ENCODE results near the gene FOXN1. TPM values are rescaled to one million over a fixed set of nuclear protein-coding genes. Genes with fewer than 3 reads are reported as not detected.

The FOXN1 gene
- total RNA-seq, 2 donors from 2014 or later: not detected

DNA sequence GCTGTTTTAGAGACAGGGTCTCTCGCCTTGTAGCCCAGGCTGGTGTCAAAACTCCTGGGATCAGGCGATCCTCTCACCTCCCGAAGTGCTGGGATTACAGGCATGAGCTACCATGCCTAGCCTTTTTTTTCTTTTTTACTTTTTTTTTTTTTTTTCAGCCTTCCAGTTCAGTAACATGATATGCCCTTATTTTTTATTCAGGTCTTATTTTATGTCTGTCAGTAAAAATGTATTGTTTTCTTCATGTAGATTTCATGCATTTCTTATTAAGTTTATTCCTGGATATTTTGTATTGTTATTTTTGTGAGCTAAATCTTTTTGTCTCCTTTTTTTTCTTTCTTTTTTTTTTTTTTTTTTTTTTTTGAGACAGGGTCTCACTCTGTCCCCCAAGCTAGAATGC, 2.7 kb upstream of the FOXN1 start:
- no peak for DNase-seq
- H3K9me3 Mint-ChIP-seq: no peaks in the 10 kb centered on the region
- no peaks in the 10 kb centered on the region for H3K36me3 ChIP-seq (ENCODE audit: control insufficient read depth, insufficient read depth, low read length)
- no peak overlapping the region for H3K4me3 Mint-ChIP-seq
- TF ChIP-seq, protein P1, sequence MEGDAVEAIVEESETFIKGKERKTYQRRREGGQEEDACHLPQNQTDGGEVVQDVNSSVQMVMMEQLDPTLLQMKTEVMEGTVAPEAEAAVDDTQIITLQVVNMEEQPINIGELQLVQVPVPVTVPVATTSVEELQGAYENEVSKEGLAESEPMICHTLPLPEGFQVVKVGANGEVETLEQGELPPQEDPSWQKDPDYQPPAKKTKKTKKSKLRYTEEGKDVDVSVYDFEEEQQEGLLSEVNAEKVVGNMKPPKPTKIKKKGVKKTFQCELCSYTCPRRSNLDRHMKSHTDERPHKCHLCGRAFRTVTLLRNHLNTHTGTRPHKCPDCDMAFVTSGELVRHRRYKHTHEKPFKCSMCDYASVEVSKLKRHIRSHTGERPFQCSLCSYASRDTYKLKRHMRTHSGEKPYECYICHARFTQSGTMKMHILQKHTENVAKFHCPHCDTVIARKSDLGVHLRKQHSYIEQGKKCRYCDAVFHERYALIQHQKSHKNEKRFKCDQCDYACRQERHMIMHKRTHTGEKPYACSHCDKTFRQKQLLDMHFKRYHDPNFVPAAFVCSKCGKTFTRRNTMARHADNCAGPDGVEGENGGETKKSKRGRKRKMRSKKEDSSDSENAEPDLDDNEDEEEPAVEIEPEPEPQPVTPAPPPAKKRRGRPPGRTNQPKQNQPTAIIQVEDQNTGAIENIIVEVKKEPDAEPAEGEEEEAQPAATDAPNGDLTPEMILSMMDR (conservative IDR thresholded peaks at IDR 0.05): no peak
- peaks cover 10% of the 10 kb centered on the region for H3K27me3 Mint-ChIP-seq (ENCODE audit: insufficient read depth)
- no peak overlapping the region for H3K9ac ChIP-seq (ENCODE audit: extremely low read depth, low read length, poor library complexity, severe bottlenecking)
- 77 to 94% methylated on average over 3 of the region's 3 CpGs for WGBS, 2 experiments (ENCODE audit: insufficient coverage in 1 of 2, insufficient read length in 1 of 2)
- H3K27ac Mint-ChIP-seq: no peak overlapping the region
- H3K9me3 ChIP-seq (ENCODE audit: control insufficient read depth, low read length): no peaks in the 10 kb centered on the region
- no peaks in the 10 kb centered on the region for H3K36me3 Mint-ChIP-seq (ENCODE audit: low read depth)
- H3K4me1 Mint-ChIP-seq: peaks cover 9% of the 10 kb centered on the region
- H3K4me1 ChIP-seq (ENCODE audit: control insufficient read depth, insufficient read depth, low read length): no peaks in the 10 kb centered on the region
- no peak overlapping the region for H3K4me3 ChIP-seq (ENCODE audit: low read length)
- H3K27ac ChIP-seq (ENCODE audit: low read depth, low read length): no peak overlapping the region
- H3K27me3 ChIP-seq (ENCODE audit: control insufficient read depth, insufficient read depth, low read length, poor library complexity, severe bottlenecking): peaks cover 8% of the 10 kb centered on the region

DNA sequence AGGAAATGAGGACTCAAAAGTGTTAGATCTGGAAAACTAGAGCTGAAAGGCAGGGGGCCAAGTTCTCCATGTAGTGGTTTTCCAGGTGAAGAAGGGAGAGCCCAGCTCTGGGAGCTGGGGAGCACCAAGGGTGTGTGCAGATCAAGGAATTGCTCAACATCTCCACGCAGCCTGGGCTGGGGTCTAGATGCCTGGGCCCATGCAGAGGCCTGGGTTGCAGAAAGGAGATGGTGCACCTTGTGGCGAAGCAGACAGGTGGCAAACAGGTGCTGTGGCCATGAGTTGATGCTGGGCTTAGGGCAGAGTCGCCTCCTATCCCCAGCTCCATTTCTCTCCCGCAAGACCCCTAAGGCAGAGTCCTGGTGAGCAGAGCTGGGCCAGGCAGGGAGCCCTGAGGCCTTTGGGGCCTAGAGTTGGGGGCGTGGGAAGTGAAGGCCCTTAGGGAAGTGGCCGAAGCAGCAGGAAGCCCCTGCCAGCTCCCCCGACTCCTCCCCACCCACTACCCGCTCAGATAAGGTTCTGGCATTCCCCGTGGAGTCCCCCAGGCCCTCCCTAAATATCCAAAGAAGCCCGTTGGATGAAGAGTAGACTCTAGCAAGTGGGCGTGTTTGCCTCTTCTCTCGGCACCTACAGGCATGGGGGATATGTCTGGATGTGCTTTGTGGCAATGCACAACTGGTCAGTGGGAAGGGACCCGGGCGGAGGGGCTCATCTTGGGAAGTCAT, 777 bp downstream of the FOXN1 start:
- H3K36me3 Mint-ChIP-seq (ENCODE audit: low read depth): no peaks in the 10 kb centered on the region
- H3K9ac ChIP-seq (ENCODE audit: extremely low read depth, low read length, poor library complexity, severe bottlenecking): no peak overlapping the region
- TF ChIP-seq, protein P1 (conservative IDR thresholded peaks at IDR 0.05): no peak
- no peaks in the 10 kb centered on the region for H3K4me1 ChIP-seq (ENCODE audit: control insufficient read depth, insufficient read depth, low read length)
- H3K36me3 ChIP-seq (ENCODE audit: control insufficient read depth, insufficient read depth, low read length): no peaks in the 10 kb centered on the region
- H3K4me3 ChIP-seq (ENCODE audit: low read length): no peak overlapping the region
- no peak overlapping the region for H3K27ac Mint-ChIP-seq
- H3K9me3 Mint-ChIP-seq: no peaks in the 10 kb centered on the region
- no peaks in the 10 kb centered on the region for H3K4me1 Mint-ChIP-seq
- WGBS, 2 experiments (ENCODE audit: insufficient coverage in 1 of 2, insufficient read length in 1 of 2): 87 to 89% methylated on average over 7 to 14 of the region's 14 CpGs
- DNase-seq: no peak
- no peaks in the 10 kb centered on the region for H3K9me3 ChIP-seq (ENCODE audit: control insufficient read depth, low read length)
- H3K27ac ChIP-seq (ENCODE audit: low read depth, low read length): no peak overlapping the region
- no peak overlapping the region for H3K4me3 Mint-ChIP-seq
- H3K27me3 Mint-ChIP-seq (ENCODE audit: insufficient read depth): peaks cover 13% of the 10 kb centered on the region
- peaks cover 14% of the 10 kb centered on the region for H3K27me3 ChIP-seq (ENCODE audit: control insufficient read depth, insufficient read depth, low read length, poor library complexity, severe bottlenecking)

DNA sequence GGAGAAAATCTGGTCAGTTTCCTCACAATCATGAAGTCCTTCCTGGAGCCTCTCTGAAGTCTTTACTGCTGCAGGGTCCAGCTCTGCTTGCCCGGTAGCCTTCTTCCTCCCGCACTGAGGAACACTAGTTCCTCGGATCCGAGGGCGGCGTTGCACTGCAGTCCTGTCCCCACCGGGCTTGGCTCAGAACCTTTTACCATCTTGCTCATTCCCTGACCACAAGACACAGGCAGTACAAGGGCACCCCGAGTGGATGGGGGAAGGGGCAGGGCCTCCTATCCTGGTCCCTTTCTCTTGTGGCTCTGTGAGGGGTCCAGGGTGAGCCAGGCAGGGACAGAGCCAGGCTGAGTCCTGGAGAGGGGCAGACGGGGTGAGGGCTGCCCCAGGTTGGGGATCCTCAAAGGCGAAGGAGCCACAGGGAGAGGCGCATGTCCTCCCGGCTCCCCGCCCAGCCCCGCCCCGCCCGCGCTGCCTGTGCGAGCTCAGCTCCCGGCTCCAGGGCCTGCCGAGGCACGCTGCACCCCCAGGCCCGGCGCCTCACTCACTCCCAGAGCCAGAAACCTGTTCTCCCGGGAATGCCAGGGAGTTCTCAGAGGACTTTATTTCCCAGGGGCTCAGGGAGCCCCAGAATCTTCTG, 1.5 kb downstream of the FOXN1 start:
- Mint-ChIP-seq H3K4me1 (no peaks in the 10 kb centered on the region), H3K27ac (no peak overlapping the region), H3K36me3 (ENCODE audit: low read depth) (no peaks in the 10 kb centered on the region), H3K4me3 (no peak overlapping the region), H3K27me3 (ENCODE audit: insufficient read depth) (peaks cover 13% of the 10 kb centered on the region), H3K9me3 (no peaks in the 10 kb centered on the region)
- Histone ChIP-seq H3K4me3 (ENCODE audit: low read length) (no peak overlapping the region), H3K27ac (ENCODE audit: low read depth, low read length) (no peak overlapping the region), H3K27me3 (ENCODE audit: control insufficient read depth, insufficient read depth, low read length, poor library complexity, severe bottlenecking) (peaks cover 14% of the 10 kb centered on the region), H3K9me3 (ENCODE audit: control insufficient read depth, low read length) (no peaks in the 10 kb centered on the region), H3K4me1 (ENCODE audit: control insufficient read depth, insufficient read depth, low read length) (no peaks in the 10 kb centered on the region), H3K36me3 (ENCODE audit: control insufficient read depth, insufficient read depth, low read length) (no peaks in the 10 kb centered on the region), H3K9ac (ENCODE audit: extremely low read depth, low read length, poor library complexity, severe bottlenecking) (no peak overlapping the region)
- 84 to 94% methylated on average over 7 to 24 of the region's 24 CpGs for WGBS, 2 experiments (ENCODE audit: insufficient coverage in 1 of 2, insufficient read length in 1 of 2)
- TF ChIP-seq, protein P1 (conservative IDR thresholded peaks at IDR 0.05): no peak
- no peak for DNase-seq
